Activated naive CD8-positive, alpha-beta T cell treated with anti-CD3 and anti-CD28 coated beads, Interleukin-2, amount 10 ng/mL, durations not matched to agents 7 days and 5 days (primary cell): ENCODE measurements around the gene NPTX1. TPM values are rescaled to one million over a fixed set of nuclear protein-coding genes. Genes with fewer than 3 reads are reported as not detected.
"Not testable (repeated sequence)": the region's sequence is repeated elsewhere in the genome, so short reads cannot be mapped to it uniquely, and the experiment has no call there.

Source experiments
- ATAC-seq: fragments of 150-1000 bp; cut with Tn5 transposase; one replicate; pipeline ENCODE4 v1.10.0; 2021; ENCODE audit warnings: low read depth, moderate library complexity
- POLR2A ChIA-PET: fragments of 350-600 bp; sonication (Branson Sonifier 250); formaldehyde crosslinking; loops from one replicate; lab custom pipeline; 2021; ENCODE audit warnings: antibody characterized with exemption; lab: Charles Lee
- DNase-seq: peaks from one replicate; pipeline ENCODE4 v3.0.0; 2021
- H3K27ac Mint-ChIP-seq: one replicate; pipeline ENCODE4 v1.8.0; 2022; ENCODE audit warnings: mild to moderate bottlenecking, mixed read lengths
- H3K27me3 Mint-ChIP-seq: one replicate; pipeline ENCODE4 v1.8.0; 2022; ENCODE audit warnings: mild to moderate bottlenecking, moderate library complexity, mixed read lengths
- H3K36me3 Mint-ChIP-seq: one replicate; pipeline ENCODE4 v1.8.0; 2021; ENCODE audit warnings: mild to moderate bottlenecking, mixed read lengths
- H3K4me1 Mint-ChIP-seq: one replicate; pipeline ENCODE4 v1.8.0; 2021; ENCODE audit warnings: mixed read lengths
- H3K4me3 Mint-ChIP-seq: one replicate; pipeline ENCODE4 v1.8.0; 2022; ENCODE audit warnings: mild to moderate bottlenecking, moderate library complexity, mixed read lengths
- H3K9me3 Mint-ChIP-seq: one replicate; pipeline ENCODE4 v1.8.0; 2021; ENCODE audit warnings: mixed read lengths
- total RNA-seq, 2 experiments: library from RNA; stranded (reverse); gene quantifications; one replicate each; pipeline ENCODE4 v1.2.3, GENCODE V29; 2021

Gene NPTX1
- total RNA-seq, 2 experiments from 2014 or later: 2.5 to 2.8 TPM

DNA sequence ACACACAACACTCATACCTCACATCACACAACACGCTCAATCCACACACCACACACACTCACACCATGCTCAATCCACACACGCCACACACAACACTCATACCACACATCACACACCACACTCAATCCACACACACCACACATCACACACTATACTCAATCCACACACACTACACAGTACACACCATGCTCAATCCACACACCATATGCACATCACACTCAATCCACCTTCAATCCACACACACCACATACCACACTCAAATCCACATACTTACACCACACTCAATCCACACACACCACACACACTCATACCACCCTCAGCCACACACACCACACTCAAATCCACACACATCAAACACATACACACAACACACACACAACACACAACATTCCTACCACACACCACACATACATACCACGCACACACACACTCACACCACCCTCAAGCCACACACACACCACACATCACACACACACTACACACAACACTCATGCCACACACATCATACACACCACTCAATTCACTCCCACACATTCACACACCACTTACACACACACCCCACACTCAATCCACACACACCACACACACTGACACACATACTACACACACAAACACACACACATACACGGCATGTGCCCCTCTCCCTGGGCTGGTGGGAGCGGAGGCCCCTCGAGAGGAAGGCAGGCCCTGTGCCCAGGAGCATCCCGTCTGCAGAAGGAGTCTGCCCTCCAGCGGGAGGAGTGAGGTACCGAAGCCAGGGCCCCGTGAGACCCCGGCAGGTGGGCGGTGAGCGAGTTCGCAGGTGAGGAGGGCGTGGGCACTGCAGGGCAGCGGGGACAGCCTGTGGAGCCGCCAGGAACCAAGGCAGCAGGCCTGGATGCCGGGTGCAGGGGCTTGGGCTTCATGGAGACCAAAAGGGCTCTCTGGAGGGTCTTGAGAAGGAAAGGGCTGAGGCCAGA is 35.1 kb upstream of the NPTX1 start:
- Mint-ChIP-seq H3K36me3 (no peaks in the 10 kb centered on the region), H3K27me3 (peaks cover 8% of the 10 kb centered on the region), H3K9me3 (no peaks in the 10 kb centered on the region), H3K4me3 (no peak overlapping the region), H3K4me1 (no peaks in the 10 kb centered on the region), H3K27ac (no peak overlapping the region)
- no peak for ATAC-seq
- DNase-seq: no peak
- POLR2A ChIA-PET: no interaction called here

- Mint-ChIP-seq H3K4me3 (no peak overlapping the region), H3K36me3 (no peaks in the 10 kb centered on the region), H3K27me3 (peaks cover 8% of the 10 kb centered on the region), H3K9me3 (no peaks in the 10 kb centered on the region), H3K27ac (no peak overlapping the region), H3K4me1 (no peaks in the 10 kb centered on the region)
- ATAC-seq (no peak), DNase-seq (no peak)
- POLR2A ChIA-PET: no interaction called here
These were observed 34.4 kb upstream of the NPTX1 start for GRCh38 chr17:80510772-80511171.

DNA sequence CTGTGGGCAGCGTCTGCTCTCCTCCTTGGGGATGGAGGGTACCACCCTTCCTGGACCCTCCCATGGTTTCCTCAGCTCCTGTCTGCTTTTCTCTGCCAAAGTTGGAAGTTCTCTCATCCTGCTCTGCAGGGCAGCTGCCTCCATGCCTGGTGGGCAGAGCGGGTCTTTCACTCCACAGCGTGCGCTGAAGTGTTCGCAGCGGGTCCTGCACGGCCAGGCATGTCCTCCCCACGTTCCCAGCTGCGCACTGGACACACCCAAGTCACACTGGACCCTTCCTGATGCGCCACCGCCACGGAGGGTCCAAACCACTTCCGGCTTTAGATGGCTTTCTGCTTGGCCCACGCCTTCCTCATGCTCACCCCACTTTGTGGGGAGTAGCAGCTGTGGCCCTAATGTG is 33.7 kb upstream of the NPTX1 start:
- Mint-ChIP-seq H3K9me3 (no peaks in the 10 kb centered on the region), H3K4me1 (no peaks in the 10 kb centered on the region), H3K4me3 (no peak overlapping the region), H3K36me3 (no peaks in the 10 kb centered on the region), H3K27me3 (peaks cover 8% of the 10 kb centered on the region), H3K27ac (no peak overlapping the region)
- ATAC-seq (no peak), DNase-seq (no peak)
- POLR2A ChIA-PET: no interaction called here

DNA sequence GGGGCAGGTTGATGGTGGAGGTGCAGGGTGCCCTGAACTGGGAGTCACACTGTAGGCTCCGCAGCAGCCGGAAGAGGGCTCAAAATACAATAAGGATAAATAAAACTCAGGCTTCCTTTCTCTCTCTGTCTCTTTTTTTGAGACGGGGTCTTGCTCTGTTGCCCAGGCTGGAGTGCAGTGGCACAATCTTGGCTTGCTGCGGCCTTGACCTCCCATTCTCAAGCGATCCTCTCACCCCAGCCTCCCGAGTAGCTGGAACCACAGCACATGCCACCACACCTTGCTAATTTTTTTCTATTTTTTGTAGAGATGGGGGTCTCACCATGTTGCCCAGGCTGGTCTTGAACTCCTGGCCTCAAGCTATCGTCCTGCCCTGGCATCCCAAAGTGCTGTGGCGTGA is 32.9 kb upstream of the NPTX1 start:
- Mint-ChIP-seq H3K36me3 (no peaks in the 10 kb centered on the region), H3K4me3 (no peak overlapping the region), H3K4me1 (no peaks in the 10 kb centered on the region), H3K27ac (no peak overlapping the region), H3K27me3 (peaks cover 10% of the 10 kb centered on the region), H3K9me3 (no peaks in the 10 kb centered on the region)
- DNase-seq (no peak), ATAC-seq (no peak)
- POLR2A ChIA-PET: no interaction called here

DNA sequence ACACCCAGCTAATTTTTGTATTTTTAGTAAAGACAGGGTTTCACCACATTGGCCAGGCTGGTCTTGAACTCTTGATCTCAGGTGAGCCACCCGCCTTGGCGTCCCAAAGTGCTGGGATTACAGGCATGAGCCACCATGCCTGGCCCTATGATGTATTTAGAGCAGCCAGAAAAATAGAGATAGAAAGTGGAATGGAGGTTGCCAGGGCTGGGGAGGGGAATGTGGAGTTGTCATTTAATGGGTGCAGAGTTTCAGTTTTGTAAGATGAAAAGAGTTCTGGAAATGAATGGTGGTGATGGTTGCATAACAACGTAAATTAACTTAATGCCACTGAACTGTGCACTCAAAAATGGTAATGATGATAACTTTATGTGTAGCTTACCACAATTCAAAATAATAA is 31.6 kb upstream of the NPTX1 start:
- H3K36me3 Mint-ChIP-seq: no peaks in the 10 kb centered on the region
- no peaks in the 10 kb centered on the region for H3K9me3 Mint-ChIP-seq
- no peak overlapping the region for H3K27ac Mint-ChIP-seq
- POLR2A ChIA-PET: no interaction called here
- H3K4me3 Mint-ChIP-seq: no peak overlapping the region
- peaks cover 10% of the 10 kb centered on the region for H3K27me3 Mint-ChIP-seq
- ATAC-seq (no peak), DNase-seq (no peak)
- no peaks in the 10 kb centered on the region for H3K4me1 Mint-ChIP-seq

- H3K27me3 Mint-ChIP-seq, H3K4me1 Mint-ChIP-seq, ATAC-seq, DNase-seq, H3K4me3 Mint-ChIP-seq, H3K9me3 Mint-ChIP-seq, POLR2A ChIA-PET, H3K36me3 Mint-ChIP-seq, H3K27ac Mint-ChIP-seq: not testable (repeated sequence)
These were observed 30.8 kb upstream of the NPTX1 start for GRCh38 chr17:80507177-80507576.

- peaks cover 8% of the 10 kb centered on the region for H3K27me3 Mint-ChIP-seq
- no peaks in the 10 kb centered on the region for H3K4me1 Mint-ChIP-seq
- H3K4me3 Mint-ChIP-seq: no peak overlapping the region
- H3K27ac Mint-ChIP-seq: no peak overlapping the region
- ATAC-seq (no peak), DNase-seq (no peak)
- H3K36me3 Mint-ChIP-seq: no peaks in the 10 kb centered on the region
- H3K9me3 Mint-ChIP-seq: no peaks in the 10 kb centered on the region
- POLR2A ChIA-PET: no interaction called here
These were observed 28.4 kb upstream of the NPTX1 start for GRCh38 chr17:80504686-80505413.

GRCh38 chr17:80503921-80504320 is 27.5 kb upstream of the NPTX1 start:
- Mint-ChIP-seq H3K4me3 (no peak overlapping the region), H3K4me1 (no peaks in the 10 kb centered on the region), H3K27me3 (peaks cover 11% of the 10 kb centered on the region), H3K9me3 (no peaks in the 10 kb centered on the region), H3K36me3 (no peaks in the 10 kb centered on the region), H3K27ac (no peak overlapping the region)
- ATAC-seq: no peak
- no peak for DNase-seq
- POLR2A ChIA-PET: no interaction called here

DNA sequence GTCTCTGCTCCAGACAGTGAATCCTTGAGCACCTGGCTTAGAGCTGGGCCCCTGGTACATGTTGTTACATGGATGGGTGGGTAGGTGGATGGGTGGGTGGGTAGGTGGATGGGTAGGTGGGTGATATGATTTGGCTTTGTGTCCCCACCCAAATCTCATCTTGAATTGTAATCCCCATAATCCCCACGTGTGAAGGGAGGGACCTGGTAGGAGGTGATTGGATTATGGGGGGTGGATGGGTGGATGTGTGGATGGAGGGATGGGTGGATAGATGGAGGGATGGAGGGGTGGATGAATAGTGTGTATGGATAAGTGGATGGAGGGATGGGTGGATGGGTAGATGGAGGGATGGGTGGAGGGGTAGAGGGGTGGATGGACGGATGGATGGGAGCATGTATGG is 26.6 kb upstream of the NPTX1 start:
- Mint-ChIP-seq H3K4me1 (no peaks in the 10 kb centered on the region), H3K27ac (no peak overlapping the region), H3K4me3 (no peak overlapping the region), H3K27me3 (peaks cover 14% of the 10 kb centered on the region), H3K36me3 (no peaks in the 10 kb centered on the region), H3K9me3 (no peaks in the 10 kb centered on the region)
- ATAC-seq: no peak
- DNase-seq: no peak
- POLR2A ChIA-PET: interaction anchor here (0.7 kb wide), 1 partner anchor 200 kb away, joined by 8 read pairs; no protein-coding TSS in a partner anchor

- H3K36me3 Mint-ChIP-seq: no peaks in the 10 kb centered on the region
- ATAC-seq: no peak
These were observed 26.1 kb upstream of the NPTX1 start for GRCh38 chr17:80502578-80502877.

GRCh38 chr17:80501741-80502577 is 25.6 kb upstream of the NPTX1 start:
- Mint-ChIP-seq H3K4me1 (peaks cover 10% of the 10 kb centered on the region), H3K27me3 (peaks cover 10% of the 10 kb centered on the region), H3K27ac (no peak overlapping the region), H3K9me3 (no peaks in the 10 kb centered on the region), H3K4me3 (no peak overlapping the region), H3K36me3 (no peaks in the 10 kb centered on the region)
- ATAC-seq: no peak
- POLR2A ChIA-PET: no interaction called here
- DNase-seq: no peak

More at GRCh38 chr17:80502578-80502877, 26.1 kb upstream of the NPTX1 start:
- no peak for DNase-seq
- Mint-ChIP-seq H3K4me1 (peaks cover 5% of the 10 kb centered on the region), H3K27ac (no peak overlapping the region), H3K27me3 (peaks cover 14% of the 10 kb centered on the region), H3K4me3 (no peak overlapping the region), H3K9me3 (no peaks in the 10 kb centered on the region)
- POLR2A ChIA-PET: interaction anchor here (0.7 kb wide), 1 partner anchor 201 kb away, joined by 8 read pairs; no protein-coding TSS in a partner anchor

DNA sequence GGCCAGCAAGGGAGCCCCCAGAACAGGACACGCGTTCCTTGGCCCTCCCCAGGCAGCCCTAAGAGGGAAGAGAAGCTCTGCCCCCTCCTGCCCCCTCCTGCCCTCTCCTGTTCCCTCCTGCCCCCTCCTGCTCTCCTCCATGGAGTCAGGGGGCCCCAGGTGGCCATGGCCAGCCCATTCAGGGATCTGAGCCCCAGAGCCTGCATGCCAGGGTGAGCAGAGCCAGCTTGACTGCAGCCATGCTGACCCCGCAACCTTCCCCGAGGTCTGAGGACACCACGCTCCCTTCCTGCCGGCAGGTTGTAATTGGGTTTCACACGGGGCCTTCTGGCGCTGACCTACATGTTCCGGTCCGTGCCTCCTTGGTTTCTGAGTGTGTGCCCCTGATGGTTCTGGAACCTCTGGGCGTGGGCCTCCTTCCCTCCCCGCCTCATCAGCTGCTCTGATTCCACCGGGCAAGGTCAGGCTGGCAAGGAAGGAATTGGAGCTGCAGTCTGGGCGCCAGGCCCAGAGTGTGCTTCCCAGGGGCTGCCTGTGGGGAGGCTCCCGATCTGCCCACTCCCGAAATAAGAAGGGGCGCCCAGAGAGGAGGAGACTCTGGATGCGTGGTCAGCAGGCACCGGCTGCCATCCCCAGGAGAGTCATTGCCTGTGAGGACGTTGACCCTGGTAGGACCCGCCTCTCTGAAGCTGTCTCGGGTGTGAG is 23.7 kb upstream of the NPTX1 start:
- POLR2A ChIA-PET: no interaction called here
- no peak for DNase-seq
- H3K36me3 Mint-ChIP-seq: no peaks in the 10 kb centered on the region
- ATAC-seq: no peak
- no peaks in the 10 kb centered on the region for H3K9me3 Mint-ChIP-seq
- H3K27ac Mint-ChIP-seq: no peak overlapping the region
- peaks cover 10% of the 10 kb centered on the region for H3K4me1 Mint-ChIP-seq
- H3K27me3 Mint-ChIP-seq: peaks cover 21% of the 10 kb centered on the region
- no peak overlapping the region for H3K4me3 Mint-ChIP-seq

GRCh38 chr17:80499560-80499959 is 23.2 kb upstream of the NPTX1 start:
- Mint-ChIP-seq H3K36me3 (no peaks in the 10 kb centered on the region), H3K27me3 (peaks cover 19% of the 10 kb centered on the region), H3K4me3 (no peak overlapping the region), H3K4me1 (peaks cover 10% of the 10 kb centered on the region), H3K9me3 (no peaks in the 10 kb centered on the region), H3K27ac (no peak overlapping the region)
- no peak for ATAC-seq
- no peak for DNase-seq
- POLR2A ChIA-PET: no interaction called here
